ENCODE data around the gene CANT1.

GRCh38 chr17:79002796-79003593 lies 6.6 kb downstream of the CANT1 start:
- TF ChIP-seq, protein P1, sequence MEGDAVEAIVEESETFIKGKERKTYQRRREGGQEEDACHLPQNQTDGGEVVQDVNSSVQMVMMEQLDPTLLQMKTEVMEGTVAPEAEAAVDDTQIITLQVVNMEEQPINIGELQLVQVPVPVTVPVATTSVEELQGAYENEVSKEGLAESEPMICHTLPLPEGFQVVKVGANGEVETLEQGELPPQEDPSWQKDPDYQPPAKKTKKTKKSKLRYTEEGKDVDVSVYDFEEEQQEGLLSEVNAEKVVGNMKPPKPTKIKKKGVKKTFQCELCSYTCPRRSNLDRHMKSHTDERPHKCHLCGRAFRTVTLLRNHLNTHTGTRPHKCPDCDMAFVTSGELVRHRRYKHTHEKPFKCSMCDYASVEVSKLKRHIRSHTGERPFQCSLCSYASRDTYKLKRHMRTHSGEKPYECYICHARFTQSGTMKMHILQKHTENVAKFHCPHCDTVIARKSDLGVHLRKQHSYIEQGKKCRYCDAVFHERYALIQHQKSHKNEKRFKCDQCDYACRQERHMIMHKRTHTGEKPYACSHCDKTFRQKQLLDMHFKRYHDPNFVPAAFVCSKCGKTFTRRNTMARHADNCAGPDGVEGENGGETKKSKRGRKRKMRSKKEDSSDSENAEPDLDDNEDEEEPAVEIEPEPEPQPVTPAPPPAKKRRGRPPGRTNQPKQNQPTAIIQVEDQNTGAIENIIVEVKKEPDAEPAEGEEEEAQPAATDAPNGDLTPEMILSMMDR (conservative IDR thresholded peaks at IDR 0.05 in 1 of 2, IDR thresholded peaks at IDR 0.05 in 1 of 2; ENCODE audit: low read depth in 1 of 2, low read length in 2 of 2): no peak
- TF ChIP-seq EZH2 (IDR thresholded peaks at IDR 0.05; ENCODE audit: low read length, missing control alignments): no peak
